SJCRH30 (cell line): ENCODE results near the gene APBB1IP. TPM values are rescaled to one million over a fixed set of nuclear protein-coding genes. Genes with fewer than 3 reads are reported as not detected.
"Not testable (repeated sequence)": the region's sequence is repeated elsewhere in the genome, so short reads cannot be mapped to it uniquely, and the experiment has no call there.

Source experiments
- DNase-seq, 2 experiments: peaks; one replicate each; pipeline ENCODE4 v3.0.0-alpha.2; 2015 to 2020
- H3K27ac ChIP-seq: fragments of 250-450 bp; sonication (Bioruptor Pico); 2 replicates; pipeline ENCODE4 v1.5.1; 2020; ENCODE audit warnings: mild to moderate bottlenecking, moderate library complexity
- H3K27me3 ChIP-seq: fragments of 250-450 bp; sonication (Bioruptor Pico); 2 replicates; pipeline ENCODE4 v1.5.1; 2020; ENCODE audit warnings: mild to moderate bottlenecking, moderate library complexity
- H3K36me3 ChIP-seq: fragments of 250-450 bp; sonication (Bioruptor Pico); 2 replicates; pipeline ENCODE4 v1.5.1; 2020; ENCODE audit warnings: mild to moderate bottlenecking, moderate library complexity
- H3K4me1 ChIP-seq: fragments of 250-450 bp; sonication (Bioruptor Pico); 2 replicates; pipeline ENCODE4 v1.5.1; 2020; ENCODE audit warnings: mild to moderate bottlenecking, moderate library complexity
- H3K4me3 ChIP-seq: fragments of 250-450 bp; sonication (Bioruptor Pico); 2 replicates; pipeline ENCODE4 v1.5.1; 2020; ENCODE audit warnings: mild to moderate bottlenecking, moderate library complexity
- H3K9me3 ChIP-seq: fragments of 250-450 bp; sonication (Bioruptor Pico); replicated peaks from 2 replicates; pipeline ENCODE4 v1.5.1; 2020; ENCODE audit warnings: mild to moderate bottlenecking, moderate library complexity
- total RNA-seq: library from RNA; depleted of rRNA; stranded (reverse); fragments of >200 nt; shearing (Covaris generic); gene quantifications from 2 replicates; pipeline ENCODE4 v1.2.3, GENCODE V29; 2014; rRNA removed

Gene APBB1IP
- total RNA-seq: not detected in 2 replicates

GRCh38 chr10:26437637-26438461 is at the start of gene APBB1IP:
Gene APBB1IP, plus strand, starts transcription at chr10:26438341. Its CDS starts 53,986 bp downstream, at chr10:26492327.
- Histone ChIP-seq H3K36me3 (no peaks in the 10 kb centered on the region), H3K9me3 (no peaks in the 10 kb centered on the region), H3K27ac (no peak within 1 kb of the TSS), H3K27me3 (no peaks in the 10 kb centered on the region), H3K4me1 (no peaks in the 10 kb centered on the region), H3K4me3 (no peak within 1 kb of the TSS)
- no peak for DNase-seq

DNA sequence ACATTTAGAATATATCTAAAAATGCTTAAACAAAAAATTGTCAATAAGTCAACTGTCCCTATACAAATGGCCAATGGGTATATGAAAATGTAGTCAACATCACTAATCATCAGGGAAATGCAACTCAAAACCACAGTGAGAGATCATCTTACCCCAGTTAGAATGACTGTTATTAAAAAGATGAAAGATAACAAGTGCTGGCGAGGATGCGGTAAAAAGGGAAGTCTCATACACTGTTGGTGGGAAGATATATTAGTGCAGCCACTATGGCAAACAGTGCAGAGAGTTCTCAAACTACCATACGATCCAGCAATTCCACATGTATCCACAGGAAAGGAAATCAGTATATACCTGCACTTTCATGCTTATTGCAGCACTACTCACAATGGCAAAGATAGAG is 48.6 kb upstream of the APBB1IP start:
- H3K36me3 ChIP-seq: no peaks in the 10 kb centered on the region
- no peaks in the 10 kb centered on the region for H3K4me1 ChIP-seq
- no peaks in the 10 kb centered on the region for H3K27me3 ChIP-seq
- no peak overlapping the region for H3K27ac ChIP-seq
- no peak for DNase-seq
- no peaks in the 10 kb centered on the region for H3K9me3 ChIP-seq
- no peak overlapping the region for H3K4me3 ChIP-seq

GRCh38 chr10:26391701-26392695 is 46.1 kb upstream of the APBB1IP start:
- H3K27me3 ChIP-seq: no peaks in the 10 kb centered on the region
- no peak for DNase-seq
- H3K36me3 ChIP-seq: no peaks in the 10 kb centered on the region
- no peaks in the 10 kb centered on the region for H3K9me3 ChIP-seq
- H3K4me3 ChIP-seq: no peak overlapping the region
- H3K27ac ChIP-seq: no peak overlapping the region
- no peaks in the 10 kb centered on the region for H3K4me1 ChIP-seq

- not testable (repeated sequence) for H3K27ac ChIP-seq, H3K27me3 ChIP-seq, H3K36me3 ChIP-seq, DNase-seq, H3K4me1 ChIP-seq, H3K9me3 ChIP-seq, H3K4me3 ChIP-seq
These were observed 39.8 kb upstream of the APBB1IP start for GRCh38 chr10:26398353-26398752.

DNA sequence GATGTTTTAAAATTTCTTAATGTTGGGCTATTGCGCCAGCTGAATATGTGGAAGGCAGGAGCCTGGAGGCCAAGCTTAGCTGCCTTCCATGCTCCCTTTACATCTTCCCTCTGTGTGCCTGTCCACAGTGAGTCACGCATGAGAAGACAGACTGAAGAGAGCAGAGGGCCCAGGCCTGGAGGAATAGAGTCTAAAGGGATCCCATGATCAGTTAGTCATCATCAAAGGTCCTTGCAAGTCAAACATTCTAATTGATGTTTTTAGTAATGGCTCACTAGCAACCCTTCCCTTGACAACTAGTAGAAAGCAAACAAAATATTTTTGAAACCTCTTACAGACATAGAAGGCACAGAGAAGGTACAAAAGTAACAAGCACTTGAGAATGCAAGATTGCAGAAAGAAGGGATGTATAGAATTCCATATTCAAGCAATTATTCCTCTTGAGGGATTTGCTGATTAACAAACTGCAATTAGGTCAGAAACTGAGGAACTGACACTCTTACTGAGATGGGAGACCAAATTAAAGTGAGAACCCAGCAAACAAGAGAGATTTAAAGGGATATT is 30.7 kb upstream of the APBB1IP start:
- Histone ChIP-seq H3K9me3 (no peaks in the 10 kb centered on the region), H3K36me3 (no peaks in the 10 kb centered on the region), H3K27ac (no peak overlapping the region), H3K27me3 (no peaks in the 10 kb centered on the region), H3K4me1 (no peaks in the 10 kb centered on the region), H3K4me3 (no peak overlapping the region)
- DNase-seq: no peak

- Histone ChIP-seq H3K4me1 (no peaks in the 10 kb centered on the region), H3K4me3 (no peak overlapping the region), H3K27me3 (no peaks in the 10 kb centered on the region), H3K36me3 (no peaks in the 10 kb centered on the region), H3K27ac (no peak overlapping the region), H3K9me3 (no peaks in the 10 kb centered on the region)
- DNase-seq: no peak
These were observed 29.2 kb upstream of the APBB1IP start for GRCh38 chr10:26408858-26409494.

DNA sequence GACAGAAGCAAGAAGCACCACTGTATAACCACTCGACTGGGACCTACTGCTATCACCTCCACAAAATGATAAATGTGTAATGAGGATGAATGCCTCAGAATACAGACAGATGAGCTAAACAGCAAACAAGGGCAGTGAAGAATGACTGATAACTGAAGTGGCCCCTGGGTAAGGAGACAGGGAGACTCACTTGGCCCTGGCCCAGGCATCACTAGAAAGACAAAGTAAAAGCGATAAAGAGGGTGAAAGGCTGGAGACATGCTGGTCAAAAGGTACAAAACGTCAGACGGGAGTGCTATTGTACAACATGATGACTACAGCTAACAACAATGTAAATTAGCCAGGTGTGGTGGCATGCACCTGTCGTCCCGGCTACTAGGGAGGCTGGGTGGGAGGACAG is 27.8 kb upstream of the APBB1IP start:
- no peak overlapping the region for H3K27ac ChIP-seq
- H3K27me3 ChIP-seq: no peaks in the 10 kb centered on the region
- H3K36me3 ChIP-seq: no peaks in the 10 kb centered on the region
- no peak overlapping the region for H3K4me3 ChIP-seq
- no peaks in the 10 kb centered on the region for H3K9me3 ChIP-seq
- H3K4me1 ChIP-seq: no peaks in the 10 kb centered on the region
- no peak for DNase-seq

- H3K4me1 ChIP-seq: no peaks in the 10 kb centered on the region
- H3K27ac ChIP-seq: no peak overlapping the region
- H3K4me3 ChIP-seq: no peak overlapping the region
- no peaks in the 10 kb centered on the region for H3K9me3 ChIP-seq
- no peaks in the 10 kb centered on the region for H3K27me3 ChIP-seq
- H3K36me3 ChIP-seq: no peaks in the 10 kb centered on the region
- DNase-seq: no peak
These were observed 25.2 kb upstream of the APBB1IP start for GRCh38 chr10:26412932-26413331.

DNA sequence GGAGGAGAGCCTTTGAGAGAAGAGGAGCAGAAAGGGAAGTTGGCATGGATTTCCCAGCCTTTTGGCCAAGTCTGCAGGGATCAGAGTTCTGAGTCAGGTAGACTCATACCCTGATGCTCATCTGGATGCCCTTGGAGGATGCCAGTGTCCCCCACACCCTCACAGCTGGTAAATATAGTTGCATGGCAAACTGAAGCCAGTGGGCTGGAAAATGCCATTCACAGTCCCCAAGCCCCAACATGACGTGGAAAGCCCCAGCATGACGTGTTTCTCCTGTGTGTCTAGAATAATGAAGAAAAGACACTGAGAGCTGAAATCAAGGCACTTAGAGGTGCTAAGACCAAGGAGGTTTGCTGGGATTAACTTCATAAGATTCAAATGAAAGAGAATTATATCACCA is 24.8 kb upstream of the APBB1IP start:
- no peak overlapping the region for H3K27ac ChIP-seq
- H3K4me1 ChIP-seq: no peaks in the 10 kb centered on the region
- H3K4me3 ChIP-seq: no peak overlapping the region
- no peaks in the 10 kb centered on the region for H3K36me3 ChIP-seq
- DNase-seq: no peak
- H3K27me3 ChIP-seq: no peaks in the 10 kb centered on the region
- no peaks in the 10 kb centered on the region for H3K9me3 ChIP-seq

DNA sequence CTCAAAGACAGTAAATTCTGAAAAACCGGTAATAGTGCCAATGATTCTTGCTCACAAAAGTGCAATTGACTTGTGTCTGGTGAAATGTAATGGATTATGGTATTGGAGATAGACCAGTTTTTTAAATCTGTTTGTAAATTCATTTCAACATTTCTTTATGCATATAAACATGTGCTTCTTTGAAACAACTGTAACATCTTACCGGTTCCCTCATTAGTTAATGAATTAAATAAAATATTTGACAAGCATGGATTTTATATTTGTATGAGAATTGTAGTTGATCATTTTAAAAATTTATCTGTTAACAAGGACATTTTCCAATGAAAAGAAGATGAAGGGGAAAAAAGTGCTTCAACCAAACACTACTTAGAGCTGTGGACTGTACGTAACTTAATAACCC is 21.0 kb upstream of the APBB1IP start:
- no peaks in the 10 kb centered on the region for H3K36me3 ChIP-seq
- no peaks in the 10 kb centered on the region for H3K27me3 ChIP-seq
- H3K4me3 ChIP-seq: no peak overlapping the region
- H3K27ac ChIP-seq: no peak overlapping the region
- H3K4me1 ChIP-seq: no peaks in the 10 kb centered on the region
- DNase-seq: no peak
- H3K9me3 ChIP-seq: peaks cover 5% of the 10 kb centered on the region

- H3K36me3 ChIP-seq: no peaks in the 10 kb centered on the region
- H3K27ac ChIP-seq: no peak overlapping the region
- H3K9me3 ChIP-seq: peaks cover 5% of the 10 kb centered on the region
- H3K4me3 ChIP-seq: no peak overlapping the region
- no peaks in the 10 kb centered on the region; the same call in 1 of the 2 replicates for H3K27me3 ChIP-seq
- no peaks in the 10 kb centered on the region for H3K4me1 ChIP-seq
- DNase-seq: no peak
These were observed 15.2 kb upstream of the APBB1IP start for GRCh38 chr10:26422977-26423376.

GRCh38 chr10:26423722-26424121 is 14.4 kb upstream of the APBB1IP start:
- no peak overlapping the region for H3K27ac ChIP-seq
- H3K4me3 ChIP-seq: no peak overlapping the region
- H3K27me3 ChIP-seq: no peaks in the 10 kb centered on the region; the same call in 1 of the 2 replicates
- H3K36me3 ChIP-seq: no peaks in the 10 kb centered on the region
- H3K9me3 ChIP-seq: peaks cover 5% of the 10 kb centered on the region
- no peaks in the 10 kb centered on the region for H3K4me1 ChIP-seq
- DNase-seq: no peak

DNA sequence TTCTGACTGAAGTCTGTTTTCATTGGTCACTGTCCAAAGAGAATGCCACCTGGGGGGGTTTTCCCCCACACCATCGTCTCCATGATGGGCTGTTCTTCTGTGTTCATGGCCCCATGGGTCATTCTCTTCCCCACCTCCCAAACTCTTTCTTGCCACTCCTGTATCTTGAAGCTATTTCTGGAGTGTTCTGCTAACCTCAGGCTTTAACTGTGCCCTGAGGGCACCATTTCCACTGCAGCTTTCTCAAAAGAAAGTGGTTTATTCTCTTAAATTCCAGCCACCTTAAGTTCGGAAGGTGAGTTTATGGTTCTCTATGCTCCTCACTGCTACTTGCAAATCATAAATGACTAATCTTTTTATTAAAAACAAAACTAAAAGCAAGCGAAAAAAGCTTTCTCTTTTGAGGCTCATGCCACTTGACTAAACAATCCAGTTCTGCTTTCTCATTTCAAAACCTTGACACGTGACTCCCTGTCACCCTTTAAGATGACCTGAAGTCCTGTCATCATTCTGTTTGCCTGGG is 7.4 kb upstream of the APBB1IP start:
- Histone ChIP-seq H3K4me3 (no peak overlapping the region), H3K36me3 (no peaks in the 10 kb centered on the region), H3K4me1 (no peaks in the 10 kb centered on the region), H3K9me3 (no peaks in the 10 kb centered on the region), H3K27ac (no peak overlapping the region), H3K27me3 (peaks cover 3% of the 10 kb centered on the region; the same call in 1 of the 2 replicates)
- DNase-seq: no peak

DNA sequence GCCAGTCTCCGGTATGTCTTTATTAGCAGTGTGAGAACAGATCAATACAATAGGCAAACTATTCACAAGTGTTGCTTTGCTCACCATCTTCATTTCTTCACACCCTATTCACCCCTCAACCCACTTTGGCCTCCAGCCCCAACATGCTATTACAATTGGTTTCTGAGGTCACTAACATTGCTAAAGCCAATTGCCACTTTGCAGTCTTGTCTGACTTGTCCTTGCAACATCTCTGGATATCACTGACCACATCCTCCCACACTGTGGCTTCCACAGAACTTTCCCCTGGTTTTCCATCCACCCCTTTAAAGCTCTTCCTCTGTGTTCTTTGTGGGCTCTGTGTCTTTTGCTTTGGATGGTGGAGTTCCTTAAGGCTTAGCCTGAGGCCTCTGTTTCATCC is 5.2 kb upstream of the APBB1IP start:
- DNase-seq: no peak
- no peak overlapping the region for H3K4me3 ChIP-seq
- H3K27ac ChIP-seq: no peak overlapping the region
- H3K4me1 ChIP-seq: no peaks in the 10 kb centered on the region
- H3K27me3 ChIP-seq: 0 out of 2 replicates have a peak, but pooled peaks cover 3% of the 10 kb centered on the region
- no peaks in the 10 kb centered on the region for H3K9me3 ChIP-seq
- H3K36me3 ChIP-seq: no peaks in the 10 kb centered on the region
